Measurements from ENCODE around the gene PGLYRP1. TPM values are rescaled to one million over a fixed set of nuclear protein-coding genes. Genes with fewer than 3 reads are reported as not detected.

The PGLYRP1 gene
- polyA plus RNA-seq (ENCODE audit: insufficient read length in 4 of 4): 1 to 10 TPM in 1 of 4 donors, under 1 TPM in 1, not detected in 2; 0.44 to 1.3 TPM

- DNase-seq (ENCODE audit: low read depth in 4 of 4, low spot score in 3 of 4): no peak
Measured at GRCh38 chr19:46022431-46023310, at the start of gene PGLYRP1. Gene PGLYRP1 (minus strand): TSS chr19:46023053. CDS start chr19:46023021, 32 bp downstream.

GRCh38 chr19:46069806-46070341 lies 47.0 kb upstream of the PGLYRP1 start:
- no peak for DNase-seq (ENCODE audit: low read depth in 4 of 4, low spot score in 3 of 4)

- DNase-seq (ENCODE audit: low read depth in 4 of 4, low spot score in 3 of 4): no peak
Measured at GRCh38 chr19:46068345-46069258, 45.7 kb upstream of the PGLYRP1 start.

- DNase-seq (ENCODE audit: low read depth in 4 of 4, low spot score in 3 of 4): no peak
Measured at GRCh38 chr19:46067691-46068090, 44.8 kb upstream of the PGLYRP1 start.

- DNase-seq (ENCODE audit: low read depth in 4 of 4, low spot score in 3 of 4): no peak
Measured at GRCh38 chr19:46066471-46066870, 43.6 kb upstream of the PGLYRP1 start.

- DNase-seq (ENCODE audit: low read depth in 4 of 4, low spot score in 3 of 4): no peak
Measured at GRCh38 chr19:46065486-46066071, 42.7 kb upstream of the PGLYRP1 start.

GRCh38 chr19:46063201-46063600 lies 40.3 kb upstream of the PGLYRP1 start:
- DNase-seq (ENCODE audit: low read depth in 4 of 4, low spot score in 3 of 4): no peak

- DNase-seq (ENCODE audit: low read depth in 4 of 4, low spot score in 3 of 4): no peak
Measured at GRCh38 chr19:46060012-46060411, 37.2 kb upstream of the PGLYRP1 start.

- no peak for DNase-seq (ENCODE audit: low read depth in 4 of 4, low spot score in 3 of 4)
Measured at GRCh38 chr19:46058778-46059177, 35.9 kb upstream of the PGLYRP1 start.

- DNase-seq (ENCODE audit: low read depth in 4 of 4, low spot score in 3 of 4): no peak
Measured at GRCh38 chr19:46056536-46056935, 33.7 kb upstream of the PGLYRP1 start.

GRCh38 chr19:46052896-46053295 lies 30.0 kb upstream of the PGLYRP1 start:
- no peak for DNase-seq (ENCODE audit: low read depth in 4 of 4, low spot score in 3 of 4)

GRCh38 chr19:46049597-46049996 lies 26.7 kb upstream of the PGLYRP1 start:
- no peak for DNase-seq (ENCODE audit: low read depth in 4 of 4, low spot score in 3 of 4)

- DNase-seq (ENCODE audit: low read depth in 4 of 4, low spot score in 3 of 4): no peak
Measured at GRCh38 chr19:46043519-46043918, 20.7 kb upstream of the PGLYRP1 start.

GRCh38 chr19:46042252-46042883 lies 19.5 kb upstream of the PGLYRP1 start:
- DNase-seq (ENCODE audit: low read depth in 4 of 4, low spot score in 3 of 4): no peak

- peak in 1 of 4 donors; percentile 20 for DNase-seq (ENCODE audit: low read depth in 4 of 4, low spot score in 3 of 4)
Measured at GRCh38 chr19:46040952-46041500, 18.2 kb upstream of the PGLYRP1 start, which contains the start of gene IGFL4. Gene IGFL4 (minus strand): TSS chr19:46041002. CDS start chr19:46040962, 40 bp downstream.

GRCh38 chr19:46040125-46040524 lies 17.3 kb upstream of the PGLYRP1 start:
- DNase-seq (ENCODE audit: low read depth in 4 of 4, low spot score in 3 of 4): no peak

GRCh38 chr19:46036744-46037128 lies 13.9 kb upstream of the PGLYRP1 start:
- no peak for DNase-seq (ENCODE audit: low read depth in 4 of 4, low spot score in 3 of 4)

GRCh38 chr19:46035986-46036743 lies 13.3 kb upstream of the PGLYRP1 start:
- no peak for DNase-seq (ENCODE audit: low read depth in 4 of 4, low spot score in 3 of 4)

- DNase-seq (ENCODE audit: low read depth in 4 of 4, low spot score in 3 of 4): no peak
Measured at GRCh38 chr19:46035546-46035945, 12.7 kb upstream of the PGLYRP1 start.
